Hepatocyte (in vitro differentiated cells): ENCODE data around the gene RABL6.

Experiments
- CTCF ChIP-seq: fragments of 200-600 bp; sonication (generic); IDR thresholded peaks from 2 replicates; pipeline ENCODE4 v1.5.1; 2016; ENCODE audit warnings: antibody characterized with exemption, mild to moderate bottlenecking; ENCODE audit not compliant: poor library complexity
- EZH2 ChIP-seq: fragments of 200-600 bp; sonication (generic); IDR thresholded peaks from 2 replicates; pipeline ENCODE4 v1.6.1; 2016; ENCODE audit warnings: antibody characterized with exemption, mild to moderate bottlenecking, borderline replicate concordance
- EZH2phosphoT487 ChIP-seq: fragments of 200-600 bp; sonication (generic); IDR thresholded peaks from one replicate; pipeline ENCODE4 v1.6.1; 2018; ENCODE audit warnings: antibody characterized with exemption, mild to moderate bottlenecking, low read depth, moderate library complexity; ENCODE audit not compliant: unreplicated experiment, severe bottlenecking

- TF ChIP-seq CTCF (no peak), EZH2 (no peak), EZH2phosphoT487 (no peak)
Observed at GRCh38 chr9:136823136-136824046, 15.6 kb downstream of the RABL6 start.
